ENCODE measurements around the gene COA1.
"Not testable (repeated sequence)": the region's sequence is repeated elsewhere in the genome, so short reads cannot be mapped to it uniquely, and the experiment has no call there.

The COA1 gene, protein sequence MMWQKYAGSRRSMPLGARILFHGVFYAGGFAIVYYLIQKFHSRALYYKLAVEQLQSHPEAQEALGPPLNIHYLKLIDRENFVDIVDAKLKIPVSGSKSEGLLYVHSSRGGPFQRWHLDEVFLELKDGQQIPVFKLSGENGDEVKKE

DNA sequence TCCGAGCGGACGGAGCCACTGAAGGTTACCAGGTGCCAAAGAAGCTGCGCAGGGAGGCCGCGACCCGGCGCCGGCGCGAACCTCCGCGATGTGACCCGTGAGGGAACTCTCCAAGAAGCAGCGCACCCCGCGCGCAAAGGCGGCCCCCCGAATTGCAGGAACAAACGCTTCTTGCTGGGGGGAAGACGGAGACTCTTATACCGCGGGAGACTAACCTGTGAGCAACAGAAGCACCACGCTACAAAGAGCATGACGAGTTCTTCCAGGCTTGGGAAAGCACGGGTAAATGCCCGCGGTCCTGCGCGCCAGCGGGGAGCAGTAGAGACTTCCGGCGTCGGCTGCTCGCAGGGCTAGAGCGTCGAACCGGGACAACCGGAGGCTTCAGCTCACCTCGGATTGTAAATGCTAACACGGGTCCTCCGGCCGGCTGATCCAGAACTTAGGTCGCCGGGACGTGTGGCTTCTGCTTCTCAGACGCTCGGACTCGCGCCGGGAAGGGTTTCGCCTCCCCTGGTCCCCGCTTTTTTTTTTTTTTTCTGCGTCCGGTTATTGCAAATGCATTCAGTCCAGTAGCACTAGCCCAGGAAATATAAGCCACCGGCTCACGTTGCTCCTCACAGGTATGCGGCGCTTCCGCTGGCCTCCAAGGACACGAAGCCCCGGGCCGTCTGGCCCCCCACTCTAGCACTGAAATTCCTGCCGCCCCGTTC lies at the start of gene COA1:
COA1 (minus strand) TSS at position 310 of the 710 bp plus-strand sequence. CDS start 80,909 bp downstream, outside the sequence.
- peak; percentile 76 for DNase-seq

DNA sequence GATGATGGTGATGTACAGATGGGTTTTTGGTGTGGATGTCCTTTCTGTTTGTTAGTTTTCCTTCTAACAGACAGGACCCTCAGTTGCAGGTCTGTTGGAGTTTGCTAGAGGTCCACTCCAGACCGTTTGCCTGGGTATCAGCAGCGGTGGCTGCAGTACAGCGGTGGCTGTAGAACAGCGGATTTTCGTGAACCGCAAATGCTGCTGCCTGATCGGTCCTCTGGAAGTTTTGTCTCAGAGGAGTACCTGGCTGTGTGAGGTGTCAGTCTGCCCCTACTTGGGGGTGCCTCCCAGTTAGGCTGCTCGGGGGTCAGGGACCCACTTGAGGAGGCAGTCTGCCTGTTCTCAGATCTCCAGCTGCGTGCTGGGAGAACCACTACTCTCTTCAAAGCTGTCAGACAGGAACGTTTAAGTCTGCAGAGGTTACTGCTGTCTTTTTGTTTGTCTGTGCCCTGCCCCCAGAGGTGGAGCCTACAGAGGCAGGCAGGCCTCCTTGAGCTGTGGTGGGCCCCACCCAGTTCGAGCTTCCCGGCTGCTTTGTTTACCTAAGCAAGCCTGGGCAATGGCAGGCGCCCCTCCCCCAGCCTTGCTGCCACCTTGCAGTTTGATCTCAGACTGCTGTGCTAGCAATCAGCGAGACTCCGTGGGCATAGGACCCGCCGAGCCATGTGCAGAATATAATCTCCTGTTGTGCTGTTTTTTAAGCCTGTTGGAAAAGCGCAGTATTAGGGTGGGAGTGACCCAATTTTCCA lies 49.1 kb upstream of the COA1 start:
- not testable (repeated sequence) for DNase-seq

DNA sequence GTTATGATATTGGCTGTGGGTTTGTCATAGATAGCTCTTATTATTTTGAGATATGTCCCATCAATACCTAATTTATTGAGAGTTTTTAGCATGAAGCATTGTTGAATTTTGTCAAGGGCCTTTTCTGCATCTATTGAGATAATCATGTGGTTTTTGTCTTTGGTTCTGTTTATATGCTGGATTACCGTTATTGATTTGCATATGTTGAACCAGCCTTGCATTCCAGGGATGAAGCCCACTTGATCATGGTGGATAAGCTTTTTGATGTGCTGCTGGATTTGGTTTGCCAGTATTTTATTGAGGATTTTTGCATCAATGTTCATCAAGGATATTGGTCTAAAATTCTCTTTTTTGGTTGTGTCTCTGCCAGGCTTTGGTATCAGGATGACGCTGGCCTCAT lies 45.9 kb upstream of the COA1 start:
- not testable (repeated sequence) for DNase-seq

DNA sequence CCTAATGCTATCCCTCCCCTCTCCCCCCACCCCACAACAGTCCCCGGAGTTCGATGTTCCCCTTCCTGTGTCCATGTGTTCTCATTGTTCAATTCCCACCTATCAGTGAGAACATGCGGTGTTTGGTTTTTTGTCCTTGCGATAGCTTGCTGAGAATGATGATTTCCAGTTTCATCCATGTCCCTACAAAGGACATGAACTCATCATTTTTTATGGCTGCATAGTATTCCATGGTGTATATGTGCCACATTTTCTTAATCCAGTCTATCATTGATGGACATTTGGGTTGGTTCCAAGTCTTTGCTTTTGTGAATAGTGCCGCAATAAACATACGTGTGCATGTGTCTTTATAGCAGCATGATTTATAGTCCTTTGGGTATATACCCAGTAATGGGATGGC lies 43.9 kb upstream of the COA1 start:
- DNase-seq, result not testable (repeated sequence)

DNA sequence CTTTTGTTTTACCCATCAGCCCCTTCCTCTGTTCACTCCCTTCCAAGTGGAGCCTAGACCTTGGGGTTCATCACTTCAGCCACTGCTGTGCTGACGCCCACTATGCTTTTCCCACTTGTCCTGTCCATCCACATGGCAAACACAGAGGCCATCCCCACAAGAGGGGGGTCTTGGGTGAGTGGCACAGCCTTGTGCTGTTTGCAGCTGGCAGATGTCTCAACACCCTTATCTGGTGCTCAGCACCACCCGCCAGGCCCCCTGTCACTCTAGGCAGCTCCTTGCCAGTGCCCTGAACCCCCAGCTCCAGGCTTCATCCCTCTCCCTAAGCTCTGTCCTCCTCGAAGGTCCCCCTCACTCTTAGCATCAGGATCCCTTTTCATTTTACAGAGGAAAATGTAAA lies 42.2 kb upstream of the COA1 start:
- DNase-seq, result no peak

DNA sequence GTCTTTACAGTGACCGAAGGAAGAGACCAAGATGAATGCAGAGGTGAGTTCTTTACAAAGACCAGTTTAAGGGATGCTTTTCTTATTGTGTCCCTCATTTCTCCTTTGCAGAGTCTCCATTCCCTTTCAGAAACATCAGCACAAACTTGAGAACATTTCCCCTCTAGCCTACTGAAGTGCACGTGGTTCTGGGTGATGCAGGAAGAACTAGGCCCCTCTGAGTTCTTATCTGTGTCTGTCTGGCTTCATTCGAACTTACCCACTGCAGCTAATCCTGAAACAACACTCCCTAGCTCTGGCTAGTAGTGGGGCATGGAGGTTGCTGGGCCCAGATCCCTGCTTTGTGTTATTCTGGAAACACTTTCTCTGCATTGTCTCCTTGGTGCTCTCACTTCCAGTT lies 41.8 kb upstream of the COA1 start:
- no peak for DNase-seq

DNA sequence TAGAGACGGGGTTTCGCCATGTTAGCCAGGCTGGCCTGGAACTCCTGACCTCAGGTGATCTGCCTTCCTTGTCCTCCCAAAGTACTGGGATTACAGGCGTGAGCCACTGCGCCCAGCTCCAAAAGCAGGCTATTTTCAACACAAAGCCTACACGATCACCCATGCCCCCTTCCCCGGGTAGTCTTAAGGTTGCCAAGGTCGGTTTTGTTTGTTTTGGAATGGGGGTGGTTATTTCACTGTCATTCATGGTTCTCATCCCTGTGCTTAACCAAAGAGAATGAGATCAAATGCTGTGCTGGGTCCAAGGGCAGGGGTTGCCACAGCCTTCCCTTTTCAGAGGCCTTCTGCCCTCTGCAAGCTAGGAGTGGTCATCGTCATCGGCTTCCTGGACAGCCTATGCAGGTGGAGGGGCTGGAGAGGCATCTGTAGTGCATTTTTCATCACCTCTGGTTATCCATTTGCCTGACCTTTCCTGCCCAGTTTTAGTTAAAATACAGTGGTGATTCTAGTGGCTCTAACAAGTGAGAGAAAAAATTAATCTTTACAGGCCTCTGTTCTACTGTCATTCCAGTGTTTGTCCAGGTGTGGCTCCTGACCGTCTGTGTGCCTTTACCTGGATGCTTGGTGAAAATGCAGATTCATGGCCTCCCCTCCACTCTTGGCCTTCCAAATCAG lies 40.6 kb upstream of the COA1 start:
- DNase-seq, result no peak

DNA sequence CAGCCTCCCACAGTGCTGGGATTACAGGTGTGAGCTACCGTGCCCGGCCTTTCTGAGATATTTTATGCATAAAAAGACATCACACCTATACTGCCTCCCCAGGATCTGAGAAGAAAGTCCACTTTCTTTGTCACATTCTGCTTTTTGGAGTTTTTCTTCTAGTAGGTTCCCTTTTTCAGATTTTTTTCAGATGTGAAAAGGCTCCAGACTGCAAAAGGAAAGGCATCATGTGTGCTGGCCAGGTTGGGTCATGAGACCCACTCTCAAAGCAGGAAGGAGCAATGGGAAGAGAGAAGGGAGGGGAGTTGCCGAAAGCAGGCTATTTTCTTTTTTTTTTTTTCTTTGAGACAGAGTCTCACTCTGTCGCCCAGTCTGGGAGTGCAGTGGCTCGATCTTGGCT lies 40.0 kb upstream of the COA1 start:
- DNase-seq, result no peak

DNA sequence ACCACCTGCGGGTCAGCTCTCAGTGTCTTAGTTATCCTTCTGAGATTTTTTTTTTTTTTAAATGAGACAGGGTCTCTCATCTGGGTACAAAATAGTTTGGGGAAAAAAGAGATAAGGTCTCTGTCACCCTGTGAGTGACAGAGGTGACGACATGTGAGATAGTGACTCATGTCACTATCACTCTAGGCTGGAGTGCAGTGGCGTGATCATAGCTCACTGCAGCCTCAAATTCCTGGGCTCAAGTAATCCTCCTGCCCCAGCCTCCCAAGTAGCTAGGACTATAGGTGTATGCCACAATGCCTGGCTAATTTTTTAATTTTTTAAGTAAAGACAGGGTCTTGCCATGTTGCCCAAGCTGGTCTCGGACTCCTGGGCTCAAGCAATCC lies 39.6 kb upstream of the COA1 start:
- DNase-seq, result no peak

DNA sequence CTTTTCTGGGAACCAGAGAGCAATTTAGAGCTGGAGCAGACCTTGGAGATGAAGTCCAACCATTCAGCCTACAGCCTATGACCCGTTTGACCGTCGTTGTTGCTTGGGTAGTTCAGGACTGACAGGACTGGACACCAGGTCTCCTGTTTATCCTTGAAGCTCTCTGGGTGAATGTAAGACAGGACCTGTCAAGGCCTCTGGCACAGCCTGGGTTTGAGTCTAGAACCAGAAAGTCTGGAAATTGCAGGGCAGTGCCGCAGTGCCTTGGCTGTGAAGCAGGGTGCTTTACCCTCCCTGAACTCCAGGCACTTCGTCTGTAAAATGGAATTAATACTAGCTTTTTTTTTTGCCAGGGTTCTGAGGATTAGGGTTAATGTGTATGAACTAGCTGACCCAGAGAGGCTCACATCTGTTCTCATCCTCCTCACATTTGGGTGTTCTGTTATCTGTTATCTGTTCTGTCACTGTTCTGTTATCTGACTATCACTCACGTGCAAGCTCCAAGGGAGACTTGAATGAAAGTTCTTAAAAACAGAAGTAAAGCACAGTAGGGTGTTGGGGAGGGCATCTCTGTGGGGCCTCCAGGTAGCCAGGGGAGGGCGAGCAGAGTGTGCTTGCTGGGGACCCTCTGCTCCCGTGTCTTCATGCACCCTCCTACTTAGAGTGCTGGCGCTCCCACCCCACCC lies 39.0 kb upstream of the COA1 start:
- DNase-seq, result no peak

DNA sequence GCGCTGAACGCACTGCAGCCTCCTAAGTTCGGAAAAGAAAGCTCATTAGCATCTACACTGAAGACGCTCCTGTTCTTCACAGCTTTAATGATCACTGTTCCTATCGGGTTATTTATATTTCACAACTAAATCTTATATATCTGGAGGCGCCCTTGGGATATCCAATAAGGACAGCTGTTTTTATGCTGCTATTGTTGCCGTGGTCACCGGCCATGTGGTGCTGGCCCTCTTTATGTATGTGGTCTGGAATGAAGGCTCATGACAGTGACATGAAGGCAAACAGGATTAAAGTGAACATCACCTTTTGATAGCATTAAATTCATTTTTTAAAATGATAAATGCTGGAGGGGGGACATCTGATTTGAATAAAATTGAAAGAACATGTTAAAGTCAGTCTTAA lies 38.0 kb upstream of the COA1 start:
- DNase-seq, result no peak

DNA sequence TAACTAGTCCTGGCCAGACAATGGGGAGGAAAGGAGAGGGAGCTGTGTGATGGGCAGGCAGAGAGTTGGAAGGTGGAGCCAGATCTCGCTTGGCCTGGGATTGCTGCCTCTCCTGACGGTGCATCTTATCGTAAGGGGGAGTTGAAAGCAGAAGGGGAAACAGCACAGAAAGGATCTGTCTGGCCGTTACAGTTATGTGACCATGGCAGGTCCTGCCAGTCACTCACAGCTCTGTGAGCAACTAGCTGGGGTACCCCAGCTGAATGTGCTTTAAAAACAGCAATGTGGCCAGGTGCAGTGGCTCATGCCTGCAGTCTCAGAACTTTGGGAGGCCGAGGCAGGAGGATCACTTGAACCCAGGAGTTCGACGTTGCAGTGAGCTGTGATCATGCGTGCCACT lies 37.2 kb upstream of the COA1 start:
- DNase-seq, result no peak

DNA sequence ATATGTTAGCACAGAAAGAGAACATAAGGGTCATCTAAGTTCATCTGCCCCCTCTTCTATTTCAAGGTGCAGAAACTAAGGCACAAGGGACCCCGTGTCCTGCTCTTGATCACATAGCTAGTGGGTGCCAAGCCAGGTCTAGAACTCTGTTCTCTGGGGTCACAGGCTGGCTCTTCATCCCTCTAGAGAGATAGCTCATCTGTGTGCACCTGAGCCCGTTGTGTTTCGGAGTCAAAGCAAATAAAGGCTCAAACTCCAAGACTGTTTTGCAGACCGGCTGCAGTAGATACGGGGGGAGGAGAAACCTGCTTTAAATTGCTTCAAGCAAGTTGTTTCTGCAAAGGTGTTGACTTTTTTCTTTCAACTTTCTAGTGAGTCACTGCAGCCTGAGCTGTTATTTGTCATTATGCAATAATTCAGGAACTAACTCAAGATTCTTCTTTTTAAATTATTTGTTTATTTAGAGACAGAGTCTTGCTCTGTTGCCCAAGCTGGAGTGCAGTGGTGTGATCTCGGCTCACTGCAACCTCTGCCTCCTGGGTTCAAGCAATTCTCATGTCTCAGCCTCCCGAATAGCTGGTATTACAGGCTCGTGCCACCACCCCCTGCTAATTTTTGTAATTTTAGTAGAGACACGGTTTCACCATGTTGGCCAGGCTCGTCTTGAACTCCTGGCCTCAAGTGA lies 35.6 kb upstream of the COA1 start:
- DNase-seq, result no peak

DNA sequence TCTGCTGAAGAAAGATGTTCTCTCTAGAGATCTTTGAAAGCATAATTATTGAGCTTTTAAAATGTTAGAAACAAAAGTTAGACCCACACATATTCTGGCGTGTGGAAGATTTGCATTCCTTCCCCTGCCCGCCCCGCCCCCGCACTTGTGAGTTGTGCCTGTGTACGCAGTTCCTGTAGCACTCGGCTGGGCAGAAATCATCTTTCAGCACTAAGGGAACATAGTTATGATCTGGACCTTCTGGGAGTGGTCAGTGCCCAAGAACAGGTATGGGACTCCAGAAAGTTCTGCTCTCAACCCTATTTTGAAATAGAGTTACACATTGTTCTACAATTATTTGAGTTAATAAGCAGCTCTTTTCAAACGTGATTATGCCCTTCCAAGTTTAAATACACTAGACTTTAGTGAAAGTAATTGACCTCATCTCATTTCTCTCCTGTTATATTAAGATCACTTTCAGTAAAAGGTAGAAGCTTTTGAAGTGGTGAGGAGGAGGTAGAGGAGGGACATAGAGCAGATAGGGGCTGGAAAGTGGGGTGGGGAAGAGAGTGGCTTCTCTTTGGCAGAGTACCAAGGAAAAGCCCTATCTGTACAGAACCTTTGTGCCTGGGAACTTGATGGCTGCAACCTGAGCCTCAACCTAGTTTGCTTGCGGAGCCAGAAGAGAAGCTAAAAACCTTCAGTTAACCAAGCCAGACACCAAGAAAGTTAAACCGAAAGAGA lies 34.9 kb upstream of the COA1 start:
- DNase-seq, result peak; percentile 61

DNA sequence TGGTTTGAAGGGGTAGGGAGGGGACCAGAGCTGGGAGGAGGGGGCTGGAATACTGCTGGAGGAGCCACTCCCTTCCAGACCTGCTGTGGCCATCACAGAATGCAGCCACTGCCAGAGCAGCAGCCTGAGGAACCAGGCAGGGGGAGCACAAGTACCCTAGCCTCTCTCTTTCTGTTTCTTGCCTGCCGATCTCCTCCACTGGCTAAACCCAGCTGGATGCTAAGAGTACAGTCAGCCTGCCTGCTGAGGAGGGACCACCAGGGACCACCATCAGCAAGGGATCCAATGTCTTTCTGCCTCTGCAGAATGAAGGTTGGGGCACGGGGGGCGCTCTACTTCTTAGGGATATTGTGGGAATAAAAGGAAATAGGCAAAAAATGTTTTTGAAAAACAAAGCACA lies 33.9 kb upstream of the COA1 start:
- DNase-seq, result no peak

DNA sequence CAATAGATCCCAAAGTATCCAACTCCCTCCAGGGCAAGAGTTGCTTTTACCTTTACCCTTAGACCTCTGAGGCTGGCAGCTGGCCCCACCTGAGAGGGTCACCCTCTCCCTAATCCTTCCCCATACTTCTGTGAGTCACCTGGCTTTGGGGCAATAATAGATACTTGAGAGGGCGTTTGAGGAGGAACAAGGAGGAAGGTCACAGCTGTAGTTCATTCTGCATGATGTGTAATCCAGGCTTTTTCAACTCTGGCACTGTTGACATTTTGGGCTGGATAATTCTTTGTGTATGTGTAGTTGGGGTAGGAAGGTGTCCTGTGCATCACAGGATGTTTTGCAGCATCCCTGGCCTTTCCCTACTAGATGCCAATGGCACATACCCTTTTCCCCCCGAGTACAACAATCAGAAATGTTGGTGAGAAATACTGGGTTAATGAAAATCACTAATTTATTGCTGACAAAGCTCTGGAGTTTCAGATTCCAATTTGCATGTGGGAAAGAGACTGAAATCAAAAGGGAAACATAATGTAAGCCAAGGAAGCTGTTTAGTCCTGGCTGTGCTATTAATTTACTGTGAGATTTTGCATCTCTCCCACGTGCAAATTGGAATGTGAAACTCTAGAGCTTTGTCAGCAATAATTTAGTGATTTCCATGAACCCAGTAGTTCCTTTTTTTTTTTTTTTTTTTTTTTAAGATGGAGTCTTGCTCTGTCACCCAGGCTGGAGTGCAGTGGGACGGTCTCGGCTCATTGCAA lies 32.8 kb upstream of the COA1 start:
- DNase-seq, result no peak

DNA sequence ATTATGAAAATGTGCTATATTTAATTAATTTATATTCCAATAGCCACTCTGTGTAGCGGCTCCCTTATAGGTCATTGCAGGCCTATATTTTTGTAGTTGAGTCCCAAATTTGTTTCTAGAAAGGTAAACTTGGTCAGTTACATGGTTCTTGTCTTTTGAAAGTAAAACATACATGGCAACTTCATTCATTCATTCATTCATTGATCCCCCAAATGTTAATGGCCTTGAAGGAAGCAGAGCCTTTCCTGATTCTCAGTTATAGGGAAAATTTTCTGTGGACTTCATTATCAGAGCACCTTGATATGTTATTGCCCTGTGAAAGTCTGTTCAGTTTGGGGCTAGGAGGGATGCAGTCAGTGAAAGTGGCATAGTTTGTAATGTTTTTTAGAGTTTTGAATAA lies 32.1 kb upstream of the COA1 start:
- no peak for DNase-seq

DNA sequence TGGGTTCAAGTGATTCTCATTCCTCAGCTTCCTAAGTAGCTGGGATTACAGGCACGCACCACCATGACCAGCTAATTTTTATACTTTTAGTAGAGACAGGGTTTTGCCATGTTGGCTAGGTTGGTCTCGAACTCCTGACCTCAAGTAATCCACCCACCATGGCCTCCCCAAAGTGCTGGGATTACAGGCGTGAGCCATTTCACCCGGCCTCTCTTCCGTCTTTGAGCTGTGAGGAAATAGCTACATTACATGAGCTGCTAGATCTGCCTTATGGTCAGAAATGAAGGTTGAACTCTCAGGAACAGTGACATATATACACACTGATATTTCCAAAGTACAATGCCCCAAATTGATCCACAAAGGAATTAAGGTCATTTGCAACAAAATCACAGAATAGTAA lies 31.5 kb upstream of the COA1 start:
- no peak for DNase-seq

DNA sequence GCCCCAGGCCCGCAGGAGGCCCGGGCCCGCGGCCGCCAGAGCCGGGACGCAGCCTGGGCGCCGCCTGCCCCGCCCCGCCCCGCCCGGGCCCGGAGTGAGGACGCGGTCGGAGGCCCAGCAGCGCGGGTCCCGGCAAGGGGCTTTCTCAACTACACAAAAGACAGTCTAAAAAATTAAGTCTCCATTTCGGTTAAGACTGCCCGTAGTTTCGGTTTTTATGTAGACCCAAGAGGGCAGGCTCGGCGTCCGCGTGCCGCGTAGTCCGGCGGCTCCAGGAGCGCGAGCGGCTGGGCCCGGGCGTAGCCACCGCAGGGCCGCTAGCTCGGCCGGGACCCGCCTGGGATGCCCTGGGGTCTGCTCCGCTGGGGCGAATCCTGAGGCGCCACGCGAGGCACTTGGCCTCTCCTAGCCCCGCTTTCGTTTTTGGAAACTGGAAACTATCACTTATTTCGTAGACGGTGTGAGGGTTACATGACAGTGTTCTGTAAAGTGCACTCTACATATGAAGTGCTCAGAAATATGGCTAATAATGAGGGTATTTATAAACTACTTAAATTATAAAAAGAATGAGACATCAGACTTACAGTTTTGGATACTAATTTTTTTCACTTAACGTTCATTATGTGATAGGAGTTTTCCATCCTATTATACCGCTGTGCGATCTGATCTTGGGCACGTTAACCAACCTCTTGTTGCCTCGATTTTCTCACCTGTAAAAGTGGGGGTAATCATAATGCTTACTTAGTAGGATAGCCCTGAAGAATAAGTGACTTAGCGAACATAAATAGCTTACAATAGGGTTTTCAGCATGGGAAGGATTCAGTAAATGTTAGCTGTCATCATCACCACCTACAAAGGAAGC lies 29.7 kb upstream of the COA1 start:
- DNase-seq, result peak; percentile 40
